ENCODE measurements around the gene P2RY10. TPM values are rescaled to one million over a fixed set of nuclear protein-coding genes. Genes with fewer than 3 reads are reported as not detected.

P2RY10 gene
- total RNA-seq: not detected in 2 replicates

DNA sequence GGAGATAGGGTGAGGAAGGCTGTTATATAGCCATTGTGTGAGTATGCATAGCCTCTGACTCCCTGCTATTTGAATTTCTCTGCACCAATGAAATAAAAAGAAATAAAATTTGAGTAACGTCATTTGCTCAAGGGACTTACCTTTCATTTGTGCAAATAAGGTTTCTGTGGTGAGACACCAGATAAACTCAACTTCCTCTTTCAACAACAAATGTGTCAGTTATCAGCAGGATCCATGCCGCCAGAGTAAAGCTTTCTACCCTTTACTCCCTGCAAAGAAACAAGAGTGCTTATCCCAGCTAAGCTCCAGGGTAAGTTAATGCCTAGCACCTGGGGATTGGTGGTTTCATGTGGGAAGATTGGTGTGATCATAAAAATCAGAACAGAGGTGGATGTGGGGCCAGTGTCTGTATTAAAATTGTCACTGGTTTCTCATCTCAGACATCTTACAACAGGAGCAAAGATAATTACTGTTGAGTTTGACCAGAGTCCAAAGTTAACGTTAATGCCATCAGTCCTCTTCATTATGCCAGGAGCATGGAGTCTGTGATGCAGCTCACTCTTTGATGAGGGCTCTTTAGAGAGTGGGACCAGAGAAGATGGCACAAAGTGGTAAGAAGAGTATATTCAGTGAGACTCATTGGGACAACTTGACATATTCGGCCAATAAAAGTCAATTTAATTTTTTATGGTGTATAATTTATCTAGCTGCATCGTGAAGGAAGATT is at the start of gene P2RY10:
P2RY10 (plus strand) TSS at position 206 of the 727 bp plus-strand sequence. CDS start 15,130 bp downstream, outside the sequence.
- H3K4me2 ChIP-seq (ENCODE audit: insufficient read depth, low read length): no peak within 1 kb of the TSS
- H3K27ac ChIP-seq (ENCODE audit: low read depth, low read length): no peak within 1 kb of the TSS
- no peaks in the 10 kb centered on the region for H3K4me1 ChIP-seq (ENCODE audit: insufficient read depth, low read length)
- no peak within 1 kb of the TSS for H2AFZ ChIP-seq (ENCODE audit: low read length)
- no peaks in the 10 kb centered on the region for H4K20me1 ChIP-seq (ENCODE audit: insufficient read depth, low read length)
- no peaks in the 10 kb centered on the region for H3K27me3 ChIP-seq (ENCODE audit: insufficient read depth, low read length)
- H3K9me3 ChIP-seq (ENCODE audit: low read depth, low read length): no peaks in the 10 kb centered on the region
- DNase-seq (ENCODE audit: insufficient read length, low spot score, missing footprints): no peak
- H3K36me3 ChIP-seq (ENCODE audit: insufficient read depth, low read length): no peaks in the 10 kb centered on the region
- TF ChIP-seq, protein P1, sequence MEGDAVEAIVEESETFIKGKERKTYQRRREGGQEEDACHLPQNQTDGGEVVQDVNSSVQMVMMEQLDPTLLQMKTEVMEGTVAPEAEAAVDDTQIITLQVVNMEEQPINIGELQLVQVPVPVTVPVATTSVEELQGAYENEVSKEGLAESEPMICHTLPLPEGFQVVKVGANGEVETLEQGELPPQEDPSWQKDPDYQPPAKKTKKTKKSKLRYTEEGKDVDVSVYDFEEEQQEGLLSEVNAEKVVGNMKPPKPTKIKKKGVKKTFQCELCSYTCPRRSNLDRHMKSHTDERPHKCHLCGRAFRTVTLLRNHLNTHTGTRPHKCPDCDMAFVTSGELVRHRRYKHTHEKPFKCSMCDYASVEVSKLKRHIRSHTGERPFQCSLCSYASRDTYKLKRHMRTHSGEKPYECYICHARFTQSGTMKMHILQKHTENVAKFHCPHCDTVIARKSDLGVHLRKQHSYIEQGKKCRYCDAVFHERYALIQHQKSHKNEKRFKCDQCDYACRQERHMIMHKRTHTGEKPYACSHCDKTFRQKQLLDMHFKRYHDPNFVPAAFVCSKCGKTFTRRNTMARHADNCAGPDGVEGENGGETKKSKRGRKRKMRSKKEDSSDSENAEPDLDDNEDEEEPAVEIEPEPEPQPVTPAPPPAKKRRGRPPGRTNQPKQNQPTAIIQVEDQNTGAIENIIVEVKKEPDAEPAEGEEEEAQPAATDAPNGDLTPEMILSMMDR (IDR thresholded peaks at IDR 0.05; ENCODE audit: extremely low read depth, low read depth, low read length): no peak
- H3K4me3 ChIP-seq (ENCODE audit: insufficient read depth, low read length): no peak within 1 kb of the TSS
- H3K79me2 ChIP-seq (ENCODE audit: insufficient read depth, low read length): no peaks in the 10 kb centered on the region

- Histone ChIP-seq H3K4me1 (ENCODE audit: insufficient read depth, low read length) (no peaks in the 10 kb centered on the region), H3K4me3 (ENCODE audit: insufficient read depth, low read length) (no peak overlapping the region), H3K27ac (ENCODE audit: low read depth, low read length) (no peak overlapping the region), H3K36me3 (ENCODE audit: insufficient read depth, low read length) (no peaks in the 10 kb centered on the region), H3K79me2 (ENCODE audit: insufficient read depth, low read length) (no peaks in the 10 kb centered on the region), H4K20me1 (ENCODE audit: insufficient read depth, low read length) (no peaks in the 10 kb centered on the region), H2AFZ (ENCODE audit: low read length) (no peak overlapping the region), H3K4me2 (ENCODE audit: insufficient read depth, low read length) (no peak overlapping the region), H3K9me3 (ENCODE audit: low read depth, low read length) (peaks cover 2% of the 10 kb centered on the region), H3K27me3 (ENCODE audit: insufficient read depth, low read length) (no peaks in the 10 kb centered on the region)
- no peak for DNase-seq (ENCODE audit: insufficient read length, low spot score, missing footprints)
- TF ChIP-seq, protein P1 (IDR thresholded peaks at IDR 0.05; ENCODE audit: extremely low read depth, low read depth, low read length): no peak
These were observed 22.4 kb upstream of the P2RY10 start for GRCh38 chrX:78922754-78923153.

DNA sequence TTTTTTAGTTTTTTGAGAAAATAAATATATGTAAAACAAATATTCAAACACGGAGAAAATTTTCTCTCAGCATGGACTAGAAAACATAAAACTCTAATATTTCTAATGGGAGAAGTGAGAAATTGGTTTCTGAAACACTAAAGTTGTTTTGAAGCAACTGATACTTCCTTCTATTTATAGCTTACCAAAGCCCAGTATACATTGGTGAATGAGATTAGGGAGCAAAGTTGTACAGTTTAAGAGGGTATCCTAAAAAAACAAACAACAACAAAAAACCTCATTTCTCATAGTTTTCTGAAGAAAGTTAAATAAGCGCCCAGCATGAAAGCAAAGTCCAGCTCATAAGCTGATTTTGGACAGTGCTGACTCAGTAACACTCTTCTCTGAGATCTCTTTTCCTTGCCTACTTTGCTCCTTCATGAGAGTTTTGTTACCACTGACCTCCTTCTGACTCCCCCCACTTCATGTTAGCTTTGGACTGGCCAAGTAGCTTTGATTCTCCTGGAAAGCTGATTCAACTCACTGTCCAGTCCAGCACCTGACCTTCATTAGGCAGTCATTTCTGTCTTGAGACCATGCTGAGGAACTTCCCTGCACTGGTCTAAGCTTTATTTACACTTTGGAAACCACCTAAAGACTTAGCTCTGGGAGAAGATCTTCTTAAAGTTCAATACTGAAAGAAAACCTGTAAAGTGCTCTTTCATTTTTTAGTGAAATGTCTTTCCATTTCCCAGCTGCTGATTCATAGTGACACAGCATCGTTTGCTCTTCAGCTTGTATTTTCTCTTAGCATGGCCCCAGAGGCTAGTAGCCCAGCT is 21.8 kb upstream of the P2RY10 start:
- no peak for DNase-seq (ENCODE audit: insufficient read length, low spot score, missing footprints)
- TF ChIP-seq, protein P1 (IDR thresholded peaks at IDR 0.05; ENCODE audit: extremely low read depth, low read depth, low read length): no peak
- no peak overlapping the region for H2AFZ ChIP-seq (ENCODE audit: low read length)

DNA sequence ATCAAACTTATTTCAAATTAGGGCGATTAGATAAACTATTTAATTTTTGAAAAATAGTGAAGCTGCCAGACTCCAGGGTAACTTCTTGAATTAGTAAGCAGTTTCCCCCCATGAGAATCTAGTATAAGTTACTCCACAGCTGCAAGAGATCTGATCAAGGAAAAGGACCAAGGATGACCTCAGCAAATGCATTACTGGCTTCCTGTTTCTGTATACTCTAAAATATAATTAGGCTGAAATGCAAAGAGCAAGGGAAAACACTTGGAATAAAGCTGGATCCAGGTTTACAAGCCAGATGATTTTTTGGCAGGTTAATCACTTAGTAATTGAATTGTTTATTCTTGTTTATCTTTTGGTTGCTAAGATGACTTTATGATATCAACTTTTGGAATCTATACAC is 13.4 kb upstream of the P2RY10 start:
- Histone ChIP-seq H4K20me1 (ENCODE audit: insufficient read depth, low read length) (no peaks in the 10 kb centered on the region), H3K4me1 (ENCODE audit: insufficient read depth, low read length) (no peaks in the 10 kb centered on the region), H3K27me3 (ENCODE audit: insufficient read depth, low read length) (no peaks in the 10 kb centered on the region), H2AFZ (ENCODE audit: low read length) (no peak overlapping the region), H3K36me3 (ENCODE audit: insufficient read depth, low read length) (no peaks in the 10 kb centered on the region), H3K9me3 (ENCODE audit: low read depth, low read length) (no peaks in the 10 kb centered on the region), H3K4me2 (ENCODE audit: insufficient read depth, low read length) (no peak overlapping the region), H3K4me3 (ENCODE audit: insufficient read depth, low read length) (no peak overlapping the region), H3K27ac (ENCODE audit: low read depth, low read length) (no peak overlapping the region), H3K79me2 (ENCODE audit: insufficient read depth, low read length) (no peaks in the 10 kb centered on the region)
- TF ChIP-seq, protein P1 (IDR thresholded peaks at IDR 0.05; ENCODE audit: extremely low read depth, low read depth, low read length): no peak
- DNase-seq (ENCODE audit: insufficient read length, low spot score, missing footprints): no peak

More for the DNA sequence above, 21.8 kb upstream of the P2RY10 start:
- H3K27me3 ChIP-seq (ENCODE audit: insufficient read depth, low read length): no peaks in the 10 kb centered on the region
- no peaks in the 10 kb centered on the region for H3K4me1 ChIP-seq (ENCODE audit: insufficient read depth, low read length)
- H3K36me3 ChIP-seq (ENCODE audit: insufficient read depth, low read length): no peaks in the 10 kb centered on the region
- no peaks in the 10 kb centered on the region for H3K79me2 ChIP-seq (ENCODE audit: insufficient read depth, low read length)
- H3K4me3 ChIP-seq (ENCODE audit: insufficient read depth, low read length): no peak overlapping the region
- H4K20me1 ChIP-seq (ENCODE audit: insufficient read depth, low read length): no peaks in the 10 kb centered on the region
- H3K4me2 ChIP-seq (ENCODE audit: insufficient read depth, low read length): no peak overlapping the region
- no peak overlapping the region for H3K27ac ChIP-seq (ENCODE audit: low read depth, low read length)
- H3K9me3 ChIP-seq (ENCODE audit: low read depth, low read length): peaks cover under 1% of the 10 kb centered on the region
